Umbilical cord (tissue), 2 donors: Measurements from ENCODE around the gene PATE3. TPM values are rescaled to one million over a fixed set of nuclear protein-coding genes. Genes with fewer than 3 reads are reported as not detected.

ENCODE experiments used
- DNase-seq: peaks from one replicate; pipeline ENCODE4 v3.0.0-alpha.2; 2015; ENCODE audit warnings: low spot score
- total RNA-seq: library from RNA; depleted of rRNA; stranded (reverse); fragments of >200 nt; gene quantifications from one replicate; pipeline ENCODE4 v1.2.3, GENCODE V29; 2014; ENCODE audit warnings: low replicate concordance; ENCODE audit not compliant: insufficient read depth

PATE3 gene
- not detected for total RNA-seq

DNA sequence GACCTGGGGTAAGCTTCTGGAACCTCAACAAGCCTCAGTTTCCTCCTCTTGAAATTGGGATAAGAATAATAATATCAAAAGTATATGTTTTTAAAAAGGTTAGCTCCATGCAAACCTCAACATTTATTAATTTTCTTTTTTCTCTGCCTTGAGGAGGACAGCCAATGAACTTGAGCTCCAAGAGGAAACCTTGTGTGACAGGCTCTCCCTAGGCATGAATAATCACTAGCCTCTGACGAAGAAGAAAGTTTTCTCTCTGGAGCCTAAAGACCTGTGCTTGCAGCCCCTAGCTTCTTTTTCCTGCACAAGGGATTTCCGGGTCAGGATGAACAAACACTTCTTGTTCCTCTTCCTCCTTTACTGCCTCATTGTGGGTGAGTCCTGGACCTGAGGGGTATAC is at the start of gene PATE3:
TSS of gene PATE3 (plus strand) at position 301 of the 400 bp plus-strand sequence. CDS start at position 326, 25 bp downstream.
- DNase-seq: no peak

DNA sequence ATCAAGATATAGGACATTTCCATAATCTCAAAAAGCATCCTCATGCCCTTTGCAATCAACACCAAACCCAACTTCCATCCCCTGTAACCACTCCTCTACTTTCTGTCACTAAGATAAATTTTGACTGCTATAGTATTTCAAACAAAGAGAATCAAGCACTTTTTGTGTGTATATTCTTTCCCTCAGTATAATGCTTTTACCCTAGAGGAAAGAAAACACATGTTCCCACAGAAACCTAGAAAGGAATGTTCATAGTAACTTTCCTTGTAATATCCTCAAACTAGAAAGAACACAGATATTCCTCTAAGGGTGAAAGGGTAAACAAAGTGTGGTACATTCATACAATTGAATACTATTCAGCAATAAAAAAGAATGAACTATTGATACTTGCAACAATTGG is 47.3 kb upstream of the PATE3 start:
- no peak for DNase-seq

GRCh38 chr11:125743681-125744080 is 44.2 kb upstream of the PATE3 start:
- DNase-seq: no peak

DNA sequence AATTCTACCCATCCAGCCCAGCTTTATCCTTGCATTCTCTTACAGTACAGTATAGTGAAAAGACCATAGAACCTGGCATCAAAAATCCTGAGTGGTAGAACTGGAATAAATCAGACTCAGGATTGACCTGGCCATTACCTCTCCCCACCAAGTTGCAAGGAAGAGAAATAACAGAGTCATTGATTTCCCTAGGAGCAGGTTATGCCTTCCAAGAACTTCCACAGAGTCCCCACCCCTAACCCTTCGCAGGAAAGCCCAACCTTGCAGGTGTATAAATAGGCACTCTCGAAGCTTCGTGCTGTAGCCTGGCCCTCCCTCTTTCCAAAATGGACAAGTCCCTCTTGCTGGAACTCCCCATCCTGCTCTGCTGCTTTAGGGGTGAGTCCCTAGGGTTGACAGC is 41.9 kb upstream of the PATE3 start, which contains the start of gene PATE1:
TSS of gene PATE1 (plus strand) at position 301 of the 400 bp plus-strand sequence. CDS start at position 327, 26 bp downstream.
- no peak for DNase-seq

DNA sequence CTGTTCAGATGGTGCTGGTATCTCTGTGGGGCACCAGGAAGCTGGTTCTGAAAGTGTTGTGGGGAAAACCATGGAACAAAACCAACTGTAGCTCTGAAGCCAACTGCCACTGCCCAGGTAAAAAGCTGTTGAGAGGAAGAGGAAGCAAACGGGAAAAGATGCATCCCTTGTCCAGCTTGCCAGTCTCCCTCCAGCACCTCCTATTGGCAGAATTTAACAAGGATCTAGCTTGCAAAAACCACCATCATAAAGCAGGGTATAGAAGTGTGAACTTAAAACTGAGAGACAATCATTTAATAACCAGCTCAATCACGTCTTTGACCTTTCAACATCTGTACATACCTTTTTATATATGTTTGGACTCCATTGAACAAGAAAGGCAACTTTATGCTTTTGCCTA is 37.3 kb upstream of the PATE3 start:
- DNase-seq: no peak

DNA sequence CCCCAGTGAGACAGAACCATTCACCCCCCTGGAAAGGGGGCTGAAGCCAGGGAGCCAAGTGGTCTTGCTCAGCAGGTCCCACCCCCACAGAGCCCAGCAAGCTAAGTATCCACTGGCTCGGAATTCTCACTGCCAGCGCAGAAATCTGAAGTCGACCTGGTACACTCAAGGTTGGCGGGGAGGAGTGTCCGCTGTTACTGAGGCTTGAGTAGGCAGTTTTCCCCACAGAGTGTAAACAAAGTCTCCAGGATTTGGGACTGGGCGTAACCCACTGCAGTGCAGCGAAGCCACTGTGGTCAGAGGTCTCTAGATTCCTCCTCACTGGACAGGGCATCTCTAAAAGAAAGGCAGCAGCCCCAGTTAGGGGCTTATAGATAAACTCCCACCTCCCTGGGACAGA is 31.9 kb upstream of the PATE3 start:
- DNase-seq: no peak

DNA sequence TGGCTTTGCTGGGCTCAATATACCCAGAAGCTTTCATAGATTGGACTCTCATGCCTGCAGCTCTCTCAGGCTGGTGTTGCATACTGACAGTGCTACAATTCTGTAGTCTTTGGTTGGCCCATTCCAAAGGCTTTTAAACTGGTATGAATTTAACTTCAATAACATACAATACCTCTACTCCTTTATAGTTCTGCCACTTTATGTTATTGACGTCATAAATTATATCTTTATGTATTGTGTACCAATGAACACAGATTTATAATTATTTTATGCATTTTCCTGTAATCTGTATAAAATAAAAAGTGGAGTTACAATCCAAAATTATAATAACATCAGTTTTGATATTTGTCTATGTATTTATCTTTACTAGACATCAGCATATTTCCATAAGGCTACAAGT is 25.5 kb upstream of the PATE3 start:
- no peak for DNase-seq

- no peak for DNase-seq
Observed at GRCh38 chr11:125763483-125763882, 24.4 kb upstream of the PATE3 start.

GRCh38 chr11:125766251-125766650 is 21.7 kb upstream of the PATE3 start:
- no peak for DNase-seq

DNA sequence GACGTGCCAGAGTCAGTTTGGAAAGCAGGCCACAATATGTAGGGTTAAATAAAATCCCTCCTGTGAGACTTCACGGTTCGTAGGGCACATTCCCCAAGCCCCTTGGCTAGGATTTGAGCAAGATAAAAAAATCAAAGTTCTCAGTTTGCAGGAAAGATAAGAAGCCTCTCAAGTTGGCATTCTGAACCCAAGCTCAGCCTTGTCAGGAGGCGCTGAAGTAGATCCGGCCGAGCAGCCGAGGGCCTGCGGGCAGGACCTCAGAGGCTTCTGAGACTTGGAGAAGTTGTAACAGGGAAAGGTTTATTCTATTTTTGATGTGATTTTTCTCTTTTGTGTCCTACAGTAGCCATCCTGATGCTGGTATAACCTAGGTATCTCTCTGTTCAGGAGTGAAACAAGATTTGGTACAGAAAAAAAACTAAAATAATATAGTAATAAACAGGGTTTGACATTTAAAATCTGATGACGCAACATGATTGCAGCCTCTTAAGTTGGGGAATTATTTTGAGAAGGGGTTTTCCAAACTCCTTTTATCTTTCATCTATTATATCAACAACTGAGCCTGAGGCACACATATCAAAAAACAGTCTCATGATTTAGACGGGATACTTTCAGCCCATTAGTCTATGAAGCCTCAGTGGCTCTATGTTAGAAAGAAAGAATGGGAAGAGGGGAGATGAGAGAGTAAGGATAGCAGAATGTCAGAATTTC is 19.4 kb upstream of the PATE3 start:
- peak; percentile 76 for DNase-seq

GRCh38 chr11:125770583-125770982 is 17.3 kb upstream of the PATE3 start:
- DNase-seq: no peak

- peak; percentile 74 for DNase-seq
Observed at GRCh38 chr11:125772834-125773505, 15.0 kb upstream of the PATE3 start.

DNA sequence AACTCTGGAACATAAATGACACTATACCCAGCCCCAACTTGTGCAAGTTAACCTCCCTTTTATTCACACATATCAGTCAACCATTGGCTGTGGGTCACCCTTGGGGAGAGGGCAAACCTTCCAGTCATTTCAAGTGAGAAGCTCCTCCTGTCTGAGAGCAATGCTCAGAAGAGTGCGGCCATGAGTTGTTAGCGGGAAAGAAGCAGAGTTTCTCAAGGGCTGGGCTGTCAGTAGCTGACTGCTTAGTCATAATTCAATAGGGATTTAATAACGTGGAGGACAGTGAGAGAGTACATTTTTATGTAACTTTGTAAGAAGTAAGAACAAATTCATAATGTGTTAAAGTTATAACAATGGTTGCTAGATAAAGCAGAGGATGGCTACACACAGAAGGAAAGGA is 14.4 kb upstream of the PATE3 start:
- peak; percentile 7 for DNase-seq

GRCh38 chr11:125777309-125777708 is 10.6 kb upstream of the PATE3 start:
- no peak for DNase-seq

- DNase-seq: no peak
Observed at GRCh38 chr11:125778728-125779127, 9.2 kb upstream of the PATE3 start, which contains the start of gene PATE2. Gene PATE2, minus strand, starts transcription at chr11:125778828. Its CDS starts 55 bp downstream, at chr11:125778773.

DNA sequence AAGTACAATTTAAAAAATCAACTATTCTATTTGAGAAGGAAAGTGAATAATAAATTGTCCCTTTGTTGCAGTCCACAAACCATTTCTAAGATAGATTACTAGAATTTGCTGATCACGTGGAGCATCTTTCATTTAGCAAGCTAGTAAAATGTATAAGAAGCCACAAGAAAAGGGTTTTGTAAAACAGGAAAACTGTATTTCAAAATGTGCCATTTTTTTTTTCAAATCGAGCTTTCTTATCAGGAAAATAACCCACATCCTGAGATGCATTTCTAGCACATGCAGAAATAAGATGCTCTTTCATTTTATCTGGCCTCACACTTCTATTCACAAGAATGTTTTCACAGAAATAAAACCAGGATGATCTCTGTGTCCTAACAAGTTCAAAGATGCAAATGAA is 3.2 kb upstream of the PATE3 start:
- no peak for DNase-seq

- DNase-seq: no peak
Observed at GRCh38 chr11:125790825-125791224, 2.9 kb downstream of the PATE3 start.

DNA sequence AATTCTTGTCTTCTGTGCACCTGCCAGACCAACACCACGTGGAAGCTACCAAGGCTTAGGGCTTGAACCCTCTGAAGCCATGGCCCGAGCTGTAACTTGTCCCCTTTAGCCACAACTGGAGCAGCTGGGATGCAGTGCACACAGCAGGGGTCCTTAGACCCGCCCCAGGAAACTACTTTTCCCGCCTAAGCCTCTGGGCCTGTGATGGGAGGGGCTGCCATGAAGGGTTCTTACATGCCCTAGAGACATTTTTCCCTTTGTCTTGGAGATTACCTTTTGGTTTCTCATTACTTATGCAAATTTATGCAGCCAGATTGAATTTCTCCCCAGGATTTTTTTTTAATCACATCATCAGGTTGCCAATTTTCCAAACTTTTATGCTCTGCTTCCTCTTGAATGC is 9.7 kb downstream of the PATE3 start:
- DNase-seq: no peak

DNA sequence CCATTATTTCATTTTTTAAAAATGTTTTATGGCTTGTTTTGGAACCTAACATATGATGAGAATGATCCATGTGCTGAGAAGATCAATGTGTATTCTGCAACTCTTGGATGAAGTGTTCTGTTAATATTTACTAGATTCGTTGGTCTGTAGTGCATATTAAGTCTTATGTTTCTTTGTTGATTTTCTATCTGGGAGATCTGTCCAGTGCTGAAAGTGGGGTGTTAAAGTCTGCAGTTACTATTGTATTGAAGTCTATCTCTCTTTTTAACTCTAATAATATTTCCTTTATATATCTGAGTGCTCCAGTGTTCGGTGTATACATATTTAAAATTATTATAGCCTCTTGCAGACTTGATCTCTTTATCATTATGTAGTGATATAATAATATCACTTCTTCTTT is 11.9 kb downstream of the PATE3 start:
- no peak for DNase-seq

DNA sequence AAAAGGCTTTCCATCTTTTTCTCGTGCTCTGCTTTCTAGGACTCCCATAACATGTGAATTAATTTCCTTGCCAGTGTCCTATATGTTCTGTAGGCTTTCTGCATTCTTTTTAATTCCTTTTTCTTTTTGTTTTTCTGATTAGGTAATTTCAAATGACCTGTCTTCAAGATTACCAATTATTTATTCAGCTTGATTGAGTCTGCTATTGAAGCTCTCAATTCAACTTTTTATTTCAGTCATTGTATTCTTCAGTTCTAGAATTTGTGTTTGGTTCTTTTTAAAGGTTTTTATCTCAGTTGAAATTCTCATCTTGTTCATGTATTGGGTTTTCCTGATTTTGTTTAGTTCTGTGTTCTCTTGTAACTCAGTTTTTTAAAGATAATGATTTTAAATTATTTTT is 14.5 kb downstream of the PATE3 start:
- DNase-seq: no peak

DNA sequence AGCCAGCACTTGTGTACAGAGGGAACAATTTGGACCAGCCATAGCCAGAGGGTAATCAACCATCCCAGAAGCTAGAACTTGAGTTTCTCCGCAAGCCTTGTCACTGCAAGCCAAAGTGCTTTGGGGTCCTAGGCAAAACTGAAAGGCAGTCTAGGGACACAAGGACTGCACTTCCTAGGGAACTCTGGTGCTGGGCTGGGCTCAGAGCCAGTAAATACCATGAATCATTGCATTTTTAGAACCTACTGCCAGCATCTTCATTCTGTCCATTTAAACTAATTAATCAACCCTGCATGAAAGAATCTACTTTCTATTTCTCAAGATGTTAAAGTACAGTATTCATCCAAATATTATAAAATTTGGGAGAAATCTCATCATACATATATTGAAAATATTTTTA is 20.0 kb downstream of the PATE3 start:
- no peak for DNase-seq

DNA sequence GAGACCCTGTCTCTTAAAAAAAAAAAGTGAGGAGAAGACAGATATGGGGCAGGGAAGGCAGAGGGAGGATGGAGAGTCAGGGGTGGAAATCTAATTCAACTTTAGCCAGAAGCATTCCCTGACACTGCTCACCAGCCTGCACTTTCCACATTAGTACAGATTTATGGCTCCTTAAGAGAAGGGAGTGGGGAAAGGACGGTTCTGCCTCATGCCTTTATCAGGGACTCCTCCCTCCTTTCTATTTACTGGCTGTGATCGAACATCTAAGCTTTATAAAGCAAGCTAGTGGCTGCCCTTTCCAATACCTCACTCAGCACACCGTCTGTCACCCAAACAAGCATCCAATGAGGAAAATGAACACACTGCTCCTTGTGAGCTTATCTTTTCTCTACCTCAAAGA is 45.1 kb downstream of the PATE3 start, which contains the start of gene PATE4:
TSS of gene PATE4 (plus strand) at position 301 of the 400 bp plus-strand sequence. CDS start at position 345, 44 bp downstream.
- no peak for DNase-seq

- no peak for DNase-seq
Observed at GRCh38 chr11:125835748-125836147, 47.8 kb downstream of the PATE3 start.
